ENCODE results near the gene SLC39A11.

The SLC39A11 gene

GRCh38 chr17:72619976-72620650 is 472.4 kb downstream of the SLC39A11 start:
- no peak for DNase-seq (ENCODE audit: low read depth in 3 of 3)

GRCh38 chr17:72618001-72618509 is 474.4 kb downstream of the SLC39A11 start:
- no peak for DNase-seq (ENCODE audit: low read depth in 3 of 3)

GRCh38 chr17:72617557-72617956 is 474.9 kb downstream of the SLC39A11 start:
- DNase-seq (ENCODE audit: low read depth in 3 of 3) = no peak

DNA sequence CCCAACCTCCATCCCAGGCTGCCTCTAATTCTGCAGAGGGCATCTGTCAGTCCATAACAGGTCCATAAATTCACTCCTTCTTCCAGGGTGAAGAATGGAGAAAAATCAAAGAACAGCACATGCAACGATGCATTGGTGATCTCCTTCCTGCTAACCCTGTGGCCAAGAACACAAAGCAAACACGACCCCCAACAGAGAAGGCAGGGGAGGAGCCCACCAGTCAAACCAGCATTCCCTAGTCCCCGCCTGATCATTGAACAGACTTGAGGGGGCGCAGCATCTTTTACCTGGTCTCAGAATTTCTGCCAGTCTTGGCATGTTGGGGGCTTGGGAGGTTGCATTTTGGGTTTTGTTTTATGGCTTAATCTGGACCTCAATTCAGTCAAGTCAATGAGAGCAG is 476.0 kb downstream of the SLC39A11 start:
- no peak for DNase-seq (ENCODE audit: low read depth in 3 of 3)

GRCh38 chr17:72615627-72615991 is 476.9 kb downstream of the SLC39A11 start:
- no peak for DNase-seq (ENCODE audit: low read depth in 3 of 3)

GRCh38 chr17:72614871-72615626 is 477.4 kb downstream of the SLC39A11 start:
- DNase-seq (ENCODE audit: low read depth in 3 of 3) = no peak

DNA sequence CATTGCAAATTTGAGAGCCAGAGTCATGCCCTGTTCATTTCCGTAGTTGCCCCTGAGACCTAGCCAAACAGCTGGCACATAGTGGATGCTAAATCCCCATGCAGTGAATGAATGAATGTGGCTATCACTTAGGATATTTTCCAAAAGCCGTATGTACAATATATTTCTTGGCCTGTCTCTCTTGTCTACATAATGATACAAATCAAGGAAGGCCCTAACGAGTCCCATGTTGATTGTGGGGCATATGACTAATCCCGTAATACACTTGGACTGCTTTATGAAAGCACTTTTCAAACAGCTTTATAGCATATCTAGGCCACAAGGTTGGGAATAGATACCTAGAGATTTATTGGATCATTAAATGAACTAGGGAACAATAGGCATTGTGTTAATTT is 478.0 kb downstream of the SLC39A11 start:
- DNase-seq (ENCODE audit: low read depth in 3 of 3) = no peak

- DNase-seq (ENCODE audit: low read depth in 3 of 3) = no peak
These were observed 478.6 kb downstream of the SLC39A11 start for GRCh38 chr17:72613806-72614292.

GRCh38 chr17:72613396-72613795 is 479.1 kb downstream of the SLC39A11 start:
- DNase-seq (ENCODE audit: low read depth in 3 of 3) = no peak

DNA sequence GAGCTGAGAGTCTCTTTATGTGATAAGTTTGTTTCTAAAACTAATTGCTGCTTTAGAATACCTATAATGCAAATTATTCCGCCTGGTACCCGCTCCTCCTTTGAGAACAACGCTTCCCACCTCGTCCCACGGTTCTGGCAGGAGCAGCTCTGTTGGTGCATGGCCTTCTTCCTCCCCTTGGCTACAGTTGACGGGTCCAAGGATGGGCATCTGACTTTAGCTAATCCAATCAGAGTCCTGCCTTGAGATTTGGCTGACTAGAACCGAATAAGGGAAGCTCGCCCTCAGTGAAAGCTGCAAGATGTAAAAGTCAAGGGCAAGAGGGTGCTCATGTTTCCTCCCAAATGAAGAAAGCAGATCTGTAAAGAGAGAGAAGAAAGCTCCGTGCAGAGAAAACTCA is 481.3 kb downstream of the SLC39A11 start:
- no peak for DNase-seq (ENCODE audit: low read depth in 3 of 3)

DNA sequence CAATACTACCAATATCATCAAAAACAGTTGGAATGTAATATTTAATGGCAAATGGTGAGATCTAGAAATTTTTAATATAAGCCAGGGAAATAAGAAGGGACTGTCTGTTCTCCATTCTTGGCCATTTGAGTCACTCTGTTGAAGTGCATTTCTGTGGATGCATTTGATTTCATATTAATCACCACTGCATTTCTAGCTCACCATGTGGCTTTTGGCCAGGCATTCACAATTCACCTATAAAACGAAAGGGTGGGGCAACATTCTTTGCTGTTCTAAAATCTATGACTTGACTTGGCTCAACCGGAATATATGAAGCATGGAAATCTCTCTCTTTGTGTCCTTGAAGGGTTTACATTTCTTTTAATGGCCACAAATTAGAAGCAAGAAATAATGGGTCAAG is 483.0 kb downstream of the SLC39A11 start:
- no peak for DNase-seq (ENCODE audit: low read depth in 3 of 3)

GRCh38 chr17:72608436-72608835 is 484.1 kb downstream of the SLC39A11 start:
- no peak for DNase-seq (ENCODE audit: low read depth in 3 of 3)

- no peak for DNase-seq (ENCODE audit: low read depth in 3 of 3)
These were observed 485.8 kb downstream of the SLC39A11 start for GRCh38 chr17:72606656-72607055.

DNA sequence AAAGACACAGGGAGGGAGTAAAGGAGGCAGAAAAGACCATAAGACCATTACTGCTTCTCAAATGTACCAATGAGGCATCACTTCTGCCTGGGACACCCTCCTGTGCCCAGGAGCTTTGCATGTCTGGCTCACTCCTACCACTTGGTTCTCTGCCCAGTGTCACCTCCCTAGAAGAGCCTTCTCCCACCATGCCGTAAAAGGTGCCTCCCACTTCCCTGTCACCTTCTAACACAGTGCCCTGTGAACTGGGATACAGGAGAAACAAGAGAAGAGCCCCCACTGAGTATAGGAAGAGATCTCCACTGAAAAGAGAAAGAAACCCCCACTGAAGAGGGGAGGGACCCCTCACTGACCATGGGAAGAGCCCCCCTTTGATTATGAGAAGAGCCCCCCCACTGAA is 486.9 kb downstream of the SLC39A11 start:
- DNase-seq (ENCODE audit: low read depth in 3 of 3) = no peak

GRCh38 chr17:72604518-72604917 is 488.0 kb downstream of the SLC39A11 start:
- no peak for DNase-seq (ENCODE audit: low read depth in 3 of 3)

DNA sequence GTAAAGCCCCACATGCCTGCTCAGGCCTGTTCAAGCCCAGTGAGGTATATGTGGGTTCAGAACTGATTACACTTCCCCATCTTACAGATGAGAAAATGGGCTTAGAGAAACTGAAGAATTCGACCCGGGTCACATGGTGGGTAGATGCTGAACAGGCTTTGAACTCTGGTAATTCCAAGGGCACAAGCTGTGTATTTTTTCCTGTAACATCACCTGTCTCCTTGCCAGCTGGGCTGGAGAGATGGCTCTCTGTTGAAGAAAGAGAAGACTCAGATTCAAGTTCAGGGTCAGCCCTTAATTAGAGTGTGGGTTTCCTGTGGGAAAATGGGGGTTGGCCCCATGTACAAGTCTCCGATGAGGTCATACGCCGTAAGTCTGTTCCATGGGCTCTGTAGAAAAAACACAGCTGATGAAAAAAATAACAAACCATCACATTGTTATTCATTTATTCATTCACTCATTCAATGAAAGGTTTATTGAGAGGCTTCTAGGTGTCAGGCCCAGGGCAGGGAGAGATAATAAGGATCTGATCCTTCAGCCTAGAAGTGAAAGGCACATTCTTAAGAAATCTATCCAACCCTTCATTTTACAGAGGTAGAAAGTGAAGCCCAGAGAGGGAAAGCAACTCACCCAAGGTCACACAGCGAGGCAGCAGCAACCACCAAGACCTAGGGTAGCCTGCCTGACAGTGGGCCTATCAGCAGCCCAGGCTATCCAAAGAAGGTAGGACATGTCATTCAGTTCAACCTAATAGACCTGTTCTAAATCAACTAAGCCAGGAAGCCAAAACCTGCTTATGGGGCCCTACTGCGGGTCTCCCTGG is 488.9 kb downstream of the SLC39A11 start:
- DNase-seq (ENCODE audit: low read depth in 3 of 3) = no peak

DNA sequence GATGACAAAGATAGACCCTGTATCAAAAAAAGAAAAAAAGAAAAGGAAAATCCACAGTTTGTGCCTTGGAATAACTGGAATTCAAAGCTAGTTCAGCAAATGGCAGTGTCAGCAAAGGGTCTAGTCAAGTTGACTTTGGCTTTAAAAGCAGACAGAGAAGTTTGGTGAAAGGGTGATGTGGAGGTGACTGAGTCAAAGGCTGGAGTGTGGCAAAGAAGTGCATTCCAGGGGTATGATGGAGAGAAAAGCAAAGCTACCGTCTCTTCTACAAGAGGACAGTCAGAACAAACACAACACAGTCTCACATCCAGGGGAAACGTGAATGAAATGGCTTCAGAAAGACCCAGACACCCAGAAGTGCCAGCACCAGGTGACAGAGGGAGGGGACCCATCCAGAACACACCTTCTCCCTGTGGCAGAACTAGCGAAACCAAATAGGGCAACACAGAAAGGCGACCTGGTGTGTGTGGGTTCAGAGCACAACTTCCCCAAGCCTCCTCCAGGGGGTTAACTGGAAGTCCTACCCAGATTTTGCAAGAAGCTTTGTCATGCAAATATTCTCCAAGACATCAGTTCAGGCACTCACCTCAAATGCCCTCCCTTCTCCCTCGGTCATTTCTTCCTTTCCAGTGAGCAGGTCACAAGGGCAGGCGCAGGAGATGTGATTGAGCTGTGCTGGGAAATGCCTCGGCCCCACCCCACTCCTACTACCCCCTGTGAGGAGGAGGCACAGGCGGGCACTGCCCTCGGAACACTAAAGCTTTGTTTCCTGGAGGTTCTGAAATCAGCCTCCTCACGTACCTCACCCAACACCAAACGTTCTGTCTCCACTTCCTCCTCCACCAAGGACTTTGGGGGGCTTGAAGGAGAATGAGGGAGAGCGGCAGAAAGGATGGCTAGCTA is 489.7 kb downstream of the SLC39A11 start:
- no peak for DNase-seq (ENCODE audit: low read depth in 3 of 3)

- no peak for DNase-seq (ENCODE audit: low read depth in 3 of 3)
These were observed 491.6 kb downstream of the SLC39A11 start for GRCh38 chr17:72600934-72601333.

- no peak for DNase-seq (ENCODE audit: low read depth in 3 of 3)
These were observed 492.6 kb downstream of the SLC39A11 start for GRCh38 chr17:72599891-72600290.

DNA sequence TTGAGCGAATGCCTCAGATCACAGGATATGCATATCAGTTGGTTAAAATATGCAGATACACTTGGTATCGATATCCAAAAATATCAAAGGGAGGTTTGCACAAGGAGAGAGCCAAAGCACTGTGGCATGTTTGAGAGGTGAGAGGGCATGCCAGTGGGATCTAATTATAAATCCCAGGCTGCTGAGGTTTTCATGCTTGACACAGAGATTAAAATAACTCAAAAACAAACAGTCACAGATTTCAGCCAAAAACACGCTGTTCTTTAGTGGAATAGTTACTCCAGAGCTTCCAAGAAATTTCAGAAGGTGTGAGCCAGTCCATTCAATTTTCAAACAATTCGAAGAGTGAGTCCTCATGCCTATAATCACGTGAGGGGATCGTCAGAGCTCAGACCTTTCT is 493.8 kb downstream of the SLC39A11 start:
- DNase-seq (ENCODE audit: low read depth in 3 of 3) = no peak

Measured in stimulated activated CD4-positive, alpha-beta T cell treated with anti-CD3 and anti-CD28 coated beads, TNF-alpha, amount 100 ng/mL, for 48 hours (primary cell).